H1 (cell line): Measurements from ENCODE around the gene MRPL36.

Experiments
- EP300 ChIP-seq, 2 experiments: IDR thresholded peaks; 1 replicate in 1 of 2; 2 replicates in 1 of 2; pipeline ENCODE4 v1.6.1; 2011 to 2012; ENCODE audit warnings: low read depth in 2 of 2, low read length in 2 of 2, mild to moderate bottlenecking in 2 of 2, borderline replicate concordance in 1 of 2, inconsistent platforms in 1 of 2, moderate library complexity in 1 of 2
- JUND ChIP-seq: IDR thresholded peaks from 2 replicates; pipeline ENCODE4 v1.6.1; 2011; ENCODE audit warnings: mild to moderate bottlenecking, improper control_type of control experiment, low read length
- KDM4A ChIP-seq: IDR thresholded peaks from one replicate; pipeline ENCODE4 v1.7.1; 2012; ENCODE audit warnings: low read depth, mild to moderate bottlenecking, moderate library complexity, low read length, inconsistent platforms; ENCODE audit not compliant: severe bottlenecking
- NRF1 ChIP-seq: IDR thresholded peaks from 2 replicates; pipeline ENCODE4 v1.6.1; 2011; ENCODE audit warnings: mild to moderate bottlenecking, low read depth, low read length, improper control_type of control experiment
- POLR2A ChIP-seq, 2 experiments: IDR thresholded peaks; 1 replicate in 1 of 2; 2 replicates in 1 of 2; pipeline ENCODE4 v1.6.1; 2011; ENCODE audit warnings: low read depth in 2 of 2, low read length in 2 of 2, mild to moderate bottlenecking in 2 of 2; ENCODE audit errors: control extremely low read depth in 1 of 2
- SUZ12 ChIP-seq: fragments of 200-600 bp; sonication (generic); IDR thresholded peaks from 2 replicates; pipeline ENCODE4 v1.6.1; 2012; ENCODE audit warnings: mild to moderate bottlenecking, inconsistent platforms, low read length, moderate library complexity, mixed read lengths
- TAF1 ChIP-seq: IDR thresholded peaks from 2 replicates; pipeline ENCODE4 v1.6.1; 2011; ENCODE audit warnings: mild to moderate bottlenecking, low read depth, low read length
- TBP ChIP-seq: IDR thresholded peaks from 2 replicates; pipeline ENCODE4 v1.6.1; 2011; ENCODE audit warnings: low read depth, low read length, improper control_type of control experiment
- TF ChIP-seq, protein P1 (sequence below), 3 experiments: IDR thresholded peaks; 1 replicate in 2 of 3; 2 replicates in 1 of 3; pipeline versions ENCODE4 v1.5.1 to v1.6.1; 2011; ENCODE audit warnings: low read length in 3 of 3, mild to moderate bottlenecking in 3 of 3, inconsistent platforms in 2 of 3, low read depth in 1 of 3, moderate library complexity in 1 of 3; ENCODE audit not compliant: insufficient read depth in 1 of 3; ENCODE audit errors: control extremely low read depth in 1 of 3
- TF ChIP-seq, protein P2 (sequence below): IDR thresholded peaks from 2 replicates; pipeline ENCODE4 v1.6.1; 2012; ENCODE audit warnings: inconsistent platforms

DNA sequence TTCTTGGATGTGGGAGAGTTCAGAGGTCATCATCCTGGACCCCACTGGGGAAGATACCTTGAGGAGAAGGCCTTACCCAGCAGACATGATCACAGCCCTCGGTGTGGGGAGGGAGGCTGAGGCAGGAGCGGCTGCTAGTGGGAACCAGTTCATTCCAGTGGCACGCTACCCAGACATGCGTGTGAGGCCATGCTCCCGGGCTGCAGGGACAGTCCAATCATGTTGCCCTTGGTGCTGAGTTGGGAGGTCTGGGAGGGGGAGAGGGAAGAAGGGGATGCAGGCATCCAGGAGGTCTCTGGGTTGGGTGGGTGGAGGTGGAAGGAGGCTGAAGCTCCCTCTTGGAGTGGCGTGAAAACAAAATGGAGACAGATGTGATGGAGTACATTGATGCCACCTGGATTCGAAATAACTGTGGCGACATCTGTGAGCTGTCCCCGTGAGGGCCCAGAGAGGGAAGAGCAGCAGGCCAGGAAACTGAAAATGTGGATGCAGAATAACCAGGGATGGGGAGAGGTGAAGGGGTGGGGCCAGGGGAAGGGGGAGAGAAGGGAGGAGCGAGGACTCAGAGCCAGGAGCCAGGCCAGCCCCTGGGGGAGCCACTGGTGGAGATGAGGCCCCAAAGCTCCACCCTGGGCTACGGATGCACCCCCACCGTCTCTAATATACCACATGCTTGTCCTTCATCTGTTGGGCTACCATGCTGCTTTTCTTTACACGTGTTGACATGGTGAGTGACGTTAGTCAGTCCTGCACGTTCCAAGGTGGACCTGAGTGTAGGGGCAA lies 17.8 kb upstream of the MRPL36 start:
- TF ChIP-seq TBP (no peak), TAF1 (no peak), SUZ12 (no peak), JUND (no peak), POLR2A (IDR thresholded peaks at IDR 0.05; ENCODE audit: control extremely low read depth in 1 of 2, low read depth in 2 of 2, low read length in 2 of 2) (no peak), NRF1 (no peak), KDM4A (no peak), EP300 (IDR thresholded peaks at IDR 0.05; ENCODE audit: borderline replicate concordance in 1 of 2, low read depth in 2 of 2, low read length in 2 of 2) (no peak)
- TF ChIP-seq, protein P1, sequence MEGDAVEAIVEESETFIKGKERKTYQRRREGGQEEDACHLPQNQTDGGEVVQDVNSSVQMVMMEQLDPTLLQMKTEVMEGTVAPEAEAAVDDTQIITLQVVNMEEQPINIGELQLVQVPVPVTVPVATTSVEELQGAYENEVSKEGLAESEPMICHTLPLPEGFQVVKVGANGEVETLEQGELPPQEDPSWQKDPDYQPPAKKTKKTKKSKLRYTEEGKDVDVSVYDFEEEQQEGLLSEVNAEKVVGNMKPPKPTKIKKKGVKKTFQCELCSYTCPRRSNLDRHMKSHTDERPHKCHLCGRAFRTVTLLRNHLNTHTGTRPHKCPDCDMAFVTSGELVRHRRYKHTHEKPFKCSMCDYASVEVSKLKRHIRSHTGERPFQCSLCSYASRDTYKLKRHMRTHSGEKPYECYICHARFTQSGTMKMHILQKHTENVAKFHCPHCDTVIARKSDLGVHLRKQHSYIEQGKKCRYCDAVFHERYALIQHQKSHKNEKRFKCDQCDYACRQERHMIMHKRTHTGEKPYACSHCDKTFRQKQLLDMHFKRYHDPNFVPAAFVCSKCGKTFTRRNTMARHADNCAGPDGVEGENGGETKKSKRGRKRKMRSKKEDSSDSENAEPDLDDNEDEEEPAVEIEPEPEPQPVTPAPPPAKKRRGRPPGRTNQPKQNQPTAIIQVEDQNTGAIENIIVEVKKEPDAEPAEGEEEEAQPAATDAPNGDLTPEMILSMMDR (IDR thresholded peaks at IDR 0.05; ENCODE audit: control extremely low read depth in 1 of 3, insufficient read depth in 1 of 3, low read depth in 1 of 3, low read length in 3 of 3), result no peak
- TF ChIP-seq, protein P2, sequence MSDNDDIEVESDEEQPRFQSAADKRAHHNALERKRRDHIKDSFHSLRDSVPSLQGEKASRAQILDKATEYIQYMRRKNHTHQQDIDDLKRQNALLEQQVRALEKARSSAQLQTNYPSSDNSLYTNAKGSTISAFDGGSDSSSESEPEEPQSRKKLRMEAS, result no peak
